ENCODE results near the gene OR2A5.
"Not testable (repeated sequence)": the region's sequence is repeated elsewhere in the genome, so short reads cannot be mapped to it uniquely, and the experiment has no call there.

OR2A5 gene

GRCh38 chr7:144048648-144049047 lies at the start of gene OR2A5:
TSS of gene OR2A5 (plus strand) at chr7:144048948. CDS start at chr7:144050402, 1,454 bp downstream.
- DNase-seq: no peak

GRCh38 chr7:144000020-144000419 lies 48.7 kb upstream of the OR2A5 start, which contains the start of gene OR6B1:
TSS of gene OR6B1 (plus strand) at chr7:144000320. CDS start at chr7:144003997, 3,677 bp downstream.
- no peak for DNase-seq

- no peak for DNase-seq
Observed at GRCh38 chr7:144001543-144001942, 47.2 kb upstream of the OR2A5 start.

GRCh38 chr7:144004703-144005102 lies 44.0 kb upstream of the OR2A5 start:
- DNase-seq: no peak

GRCh38 chr7:144006029-144006691 lies 42.6 kb upstream of the OR2A5 start:
- DNase-seq: no peak

GRCh38 chr7:144006692-144007042 lies 42.1 kb upstream of the OR2A5 start:
- no peak for DNase-seq

- DNase-seq: no peak
Observed at GRCh38 chr7:144009361-144009760, 39.4 kb upstream of the OR2A5 start.

GRCh38 chr7:144010061-144010460 lies 38.7 kb upstream of the OR2A5 start:
- not testable (repeated sequence) for DNase-seq

GRCh38 chr7:144010821-144011220 lies 37.9 kb upstream of the OR2A5 start:
- DNase-seq: not testable (repeated sequence)

- no peak for DNase-seq
Observed at GRCh38 chr7:144011458-144012230, 37.1 kb upstream of the OR2A5 start.

GRCh38 chr7:144018065-144018464 lies 30.7 kb upstream of the OR2A5 start:
- no peak for DNase-seq

- no peak for DNase-seq
Observed at GRCh38 chr7:144019457-144019856, 29.3 kb upstream of the OR2A5 start.

- DNase-seq: no peak
Observed at GRCh38 chr7:144020340-144020739, 28.4 kb upstream of the OR2A5 start.

GRCh38 chr7:144022169-144022568 lies 26.6 kb upstream of the OR2A5 start:
- DNase-seq: no peak

GRCh38 chr7:144023171-144023827 lies 25.4 kb upstream of the OR2A5 start:
- DNase-seq: no peak

- no peak for DNase-seq
Observed at GRCh38 chr7:144024213-144024612, 24.5 kb upstream of the OR2A5 start.

GRCh38 chr7:144026203-144026883 lies 22.4 kb upstream of the OR2A5 start:
- DNase-seq: no peak

GRCh38 chr7:144027070-144027469 lies 21.7 kb upstream of the OR2A5 start:
- no peak for DNase-seq

- DNase-seq: no peak
Observed at GRCh38 chr7:144027974-144028373, 20.8 kb upstream of the OR2A5 start.

- no peak for DNase-seq
Observed at GRCh38 chr7:144028547-144028946, 20.2 kb upstream of the OR2A5 start.

- no peak for DNase-seq
Observed at GRCh38 chr7:144032516-144032915, 16.2 kb upstream of the OR2A5 start.

- no peak for DNase-seq
Observed at GRCh38 chr7:144032985-144033709, 15.6 kb upstream of the OR2A5 start.

- no peak for DNase-seq
Observed at GRCh38 chr7:144035385-144035784, 13.4 kb upstream of the OR2A5 start.

Data from activated T-cell treated with anti-CD3 and anti-CD28 coated beads for 4 hours (primary cell).